OCI-LY3 (cell line): ENCODE results near the gene PRUNE2.

ENCODE experiments used
- EZH2phosphoT487 ChIP-seq: fragments of 200-600 bp; shearing (Covaris generic); IDR thresholded peaks from 2 replicates; pipeline ENCODE4 v1.6.1; 2018; ENCODE audit warnings: antibody characterized with exemption, mixed run types, low read depth
- TF ChIP-seq, protein P1 (sequence below): fragments of 200-600, 300-600 bp; sonication (generic); IDR thresholded peaks from 2 replicates; pipeline ENCODE4 v1.5.1; 2014; ENCODE audit warnings: antibody characterized with exemption, low read length, low read depth

DNA sequence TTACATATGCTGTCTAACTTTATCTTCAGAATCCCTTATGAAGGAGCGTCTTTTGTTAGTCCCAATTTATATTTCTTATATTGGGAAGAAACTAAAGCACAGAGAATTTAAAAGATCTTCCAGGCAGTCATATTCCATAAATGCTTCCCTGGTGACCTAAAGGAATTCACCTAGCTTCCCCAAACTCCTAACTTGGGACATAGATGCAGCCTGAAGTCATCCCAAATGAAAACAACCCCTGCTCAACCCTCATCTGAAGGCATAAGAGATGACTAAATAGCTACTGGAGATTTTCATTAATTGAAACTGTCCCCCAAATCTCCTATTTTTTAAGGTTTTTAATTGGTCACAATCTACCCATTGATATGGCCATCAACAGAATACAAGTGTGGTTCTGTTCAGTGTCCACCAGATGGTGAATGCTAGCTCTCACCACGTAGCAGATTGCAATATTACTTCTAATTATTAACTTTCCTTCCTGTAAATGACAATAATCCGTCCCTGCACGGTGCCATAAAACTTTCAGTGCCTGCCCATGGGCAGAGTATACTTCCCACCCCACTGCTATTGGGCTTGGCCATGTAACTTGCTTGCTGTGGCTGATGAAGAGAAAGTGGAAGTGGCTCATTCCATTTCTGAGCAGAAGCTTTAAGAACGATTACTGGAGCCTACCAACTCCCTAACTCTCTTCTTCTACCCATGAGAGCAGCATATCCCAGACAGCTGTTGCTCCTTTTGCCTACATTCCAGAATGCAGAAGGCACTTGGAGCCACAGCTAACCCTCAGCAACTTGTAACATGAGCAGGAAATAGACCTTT, 18.7 kb downstream of the PRUNE2 start:
- TF ChIP-seq, protein P1, sequence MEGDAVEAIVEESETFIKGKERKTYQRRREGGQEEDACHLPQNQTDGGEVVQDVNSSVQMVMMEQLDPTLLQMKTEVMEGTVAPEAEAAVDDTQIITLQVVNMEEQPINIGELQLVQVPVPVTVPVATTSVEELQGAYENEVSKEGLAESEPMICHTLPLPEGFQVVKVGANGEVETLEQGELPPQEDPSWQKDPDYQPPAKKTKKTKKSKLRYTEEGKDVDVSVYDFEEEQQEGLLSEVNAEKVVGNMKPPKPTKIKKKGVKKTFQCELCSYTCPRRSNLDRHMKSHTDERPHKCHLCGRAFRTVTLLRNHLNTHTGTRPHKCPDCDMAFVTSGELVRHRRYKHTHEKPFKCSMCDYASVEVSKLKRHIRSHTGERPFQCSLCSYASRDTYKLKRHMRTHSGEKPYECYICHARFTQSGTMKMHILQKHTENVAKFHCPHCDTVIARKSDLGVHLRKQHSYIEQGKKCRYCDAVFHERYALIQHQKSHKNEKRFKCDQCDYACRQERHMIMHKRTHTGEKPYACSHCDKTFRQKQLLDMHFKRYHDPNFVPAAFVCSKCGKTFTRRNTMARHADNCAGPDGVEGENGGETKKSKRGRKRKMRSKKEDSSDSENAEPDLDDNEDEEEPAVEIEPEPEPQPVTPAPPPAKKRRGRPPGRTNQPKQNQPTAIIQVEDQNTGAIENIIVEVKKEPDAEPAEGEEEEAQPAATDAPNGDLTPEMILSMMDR = peak; percentile 47
- TF ChIP-seq EZH2phosphoT487 = no peak
